Kidney epithelial cell (primary cell): ENCODE data around the gene JPH2. TPM values are rescaled to one million over a fixed set of nuclear protein-coding genes. Genes with fewer than 3 reads are reported as not detected.

Experiments
- DNase-seq: peaks from one replicate; pipeline ENCODE4 v3.0.0-alpha.2; 2010; ENCODE audit warnings: low read depth
- H3K27me3 ChIP-seq: 2 replicates; pipeline ENCODE4 v1.6.0; 2011; ENCODE audit warnings: low read length; ENCODE audit not compliant: control insufficient read depth, insufficient read depth
- H3K36me3 ChIP-seq: 2 replicates; pipeline ENCODE4 v1.5.1; 2011; ENCODE audit warnings: low read length; ENCODE audit not compliant: control insufficient read depth, insufficient read depth
- H3K4me3 ChIP-seq: 2 replicates; pipeline ENCODE4 v1.5.1; 2011; ENCODE audit warnings: low read depth, mild to moderate bottlenecking, control low read depth, low read length
- total RNA-seq: library from RNA; depleted of rRNA; stranded (reverse); fragments of >200 nt; gene quantifications from 2 replicates; pipeline ENCODE4 v1.2.3, GENCODE V29; 2015
- TF ChIP-seq, protein P1 (sequence below): IDR thresholded peaks from 2 replicates; pipeline ENCODE4 v1.5.1; 2011; ENCODE audit warnings: mild to moderate bottlenecking, moderate library complexity, low read length, control low read depth, inconsistent platforms; ENCODE audit not compliant: insufficient read depth, poor library complexity, severe bottlenecking

The JPH2 gene
- total RNA-seq, 1 donor from 2014 or later: 3.0 TPM

DNA sequence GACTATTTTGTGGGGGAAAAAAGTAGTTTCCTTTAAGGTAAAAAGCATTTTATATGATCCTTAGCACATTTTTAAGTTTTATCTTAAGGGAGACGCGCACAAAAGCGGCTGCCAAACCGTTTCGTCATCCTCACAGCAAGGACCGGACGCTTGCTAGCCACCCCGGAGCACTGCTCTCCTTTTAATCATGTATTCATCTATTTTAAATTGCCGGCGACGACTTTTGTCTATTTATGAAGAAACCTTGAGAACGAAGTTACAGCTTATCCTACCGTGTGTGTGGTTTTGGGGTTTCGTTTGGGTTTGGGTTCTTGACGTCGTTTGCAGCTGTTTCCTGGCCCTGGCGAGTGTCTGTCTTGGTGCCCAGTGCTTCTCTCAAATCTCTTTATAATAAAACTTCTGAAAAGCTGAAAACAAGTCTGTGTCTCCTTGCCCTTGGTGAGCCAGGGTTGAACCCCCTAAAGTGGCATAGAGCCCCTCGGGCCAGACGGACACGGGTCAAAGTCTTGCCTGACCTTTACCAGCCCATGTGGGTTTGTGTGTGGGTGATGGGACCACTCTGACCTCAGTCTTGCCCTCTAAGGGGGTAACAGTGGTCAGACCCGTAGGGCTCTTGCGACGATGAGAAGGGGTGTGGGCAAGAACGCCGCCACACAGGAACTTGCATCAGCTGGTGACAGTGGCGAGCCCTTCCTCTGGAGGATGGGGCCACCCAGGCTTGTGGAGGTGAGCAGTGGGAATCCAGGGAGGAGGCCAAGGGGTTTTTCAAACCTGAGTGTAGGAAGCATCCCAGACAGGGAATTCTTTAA lies 117.6 kb downstream of the JPH2 start:
- Histone ChIP-seq H3K27me3 (peaks cover 6% of the 10 kb centered on the region), H3K36me3 (no peaks in the 10 kb centered on the region), H3K4me3 (no peak overlapping the region)
- TF ChIP-seq, protein P1, sequence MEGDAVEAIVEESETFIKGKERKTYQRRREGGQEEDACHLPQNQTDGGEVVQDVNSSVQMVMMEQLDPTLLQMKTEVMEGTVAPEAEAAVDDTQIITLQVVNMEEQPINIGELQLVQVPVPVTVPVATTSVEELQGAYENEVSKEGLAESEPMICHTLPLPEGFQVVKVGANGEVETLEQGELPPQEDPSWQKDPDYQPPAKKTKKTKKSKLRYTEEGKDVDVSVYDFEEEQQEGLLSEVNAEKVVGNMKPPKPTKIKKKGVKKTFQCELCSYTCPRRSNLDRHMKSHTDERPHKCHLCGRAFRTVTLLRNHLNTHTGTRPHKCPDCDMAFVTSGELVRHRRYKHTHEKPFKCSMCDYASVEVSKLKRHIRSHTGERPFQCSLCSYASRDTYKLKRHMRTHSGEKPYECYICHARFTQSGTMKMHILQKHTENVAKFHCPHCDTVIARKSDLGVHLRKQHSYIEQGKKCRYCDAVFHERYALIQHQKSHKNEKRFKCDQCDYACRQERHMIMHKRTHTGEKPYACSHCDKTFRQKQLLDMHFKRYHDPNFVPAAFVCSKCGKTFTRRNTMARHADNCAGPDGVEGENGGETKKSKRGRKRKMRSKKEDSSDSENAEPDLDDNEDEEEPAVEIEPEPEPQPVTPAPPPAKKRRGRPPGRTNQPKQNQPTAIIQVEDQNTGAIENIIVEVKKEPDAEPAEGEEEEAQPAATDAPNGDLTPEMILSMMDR: no peak
- DNase-seq: no peak

DNA sequence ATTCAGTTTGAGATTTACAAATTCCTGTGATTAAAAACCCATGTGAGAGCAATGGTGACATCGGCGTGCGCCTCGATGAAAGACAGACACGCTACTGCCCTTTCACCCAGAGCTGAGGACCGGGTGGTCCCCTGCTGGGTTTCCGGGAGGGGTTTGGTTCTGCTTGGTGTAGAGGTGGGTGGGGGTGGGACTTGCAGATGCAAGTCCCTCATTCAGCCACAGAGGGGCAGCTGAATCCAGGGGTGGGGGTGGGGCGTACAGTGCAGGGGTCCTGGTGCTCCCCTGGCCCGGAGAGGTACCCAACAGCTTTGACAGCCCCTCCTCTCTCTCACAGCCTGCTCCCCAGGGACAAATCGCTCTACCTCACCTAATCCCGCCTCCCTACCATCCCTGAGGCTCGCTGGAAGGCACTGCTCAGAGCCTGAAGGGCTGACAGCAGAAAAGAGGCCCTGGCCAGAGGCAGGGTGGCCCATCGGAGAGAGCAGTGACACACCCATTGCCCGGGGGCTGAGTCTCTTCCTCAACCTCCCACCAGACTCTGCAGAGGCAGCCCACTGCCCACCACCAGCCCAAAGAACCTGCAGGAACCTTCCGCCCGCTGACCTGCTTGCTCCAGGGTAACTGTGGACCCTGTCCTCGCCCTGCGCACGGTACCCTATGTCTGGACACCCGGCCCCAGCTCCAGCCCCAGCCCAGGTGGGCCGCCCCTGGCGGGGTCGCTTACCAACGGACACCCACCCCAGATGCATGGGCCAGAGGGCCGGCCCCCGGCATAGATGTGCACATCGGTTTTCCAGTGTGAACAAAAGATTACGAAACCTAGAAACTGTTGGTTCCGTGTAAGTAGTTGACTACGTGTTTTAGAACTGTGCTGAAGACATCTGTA lies 118.4 kb downstream of the JPH2 start:
- H3K27me3 ChIP-seq: peaks cover 6% of the 10 kb centered on the region
- TF ChIP-seq, protein P1: no peak
- DNase-seq: no peak

GRCh38 chr20:44067650-44068081 lies 119.3 kb downstream of the JPH2 start:
- Histone ChIP-seq H3K4me3 (no peak overlapping the region), H3K36me3 (no peaks in the 10 kb centered on the region), H3K27me3 (peaks cover 4% of the 10 kb centered on the region)
- no peak for DNase-seq
- TF ChIP-seq, protein P1: no peak

More for the DNA sequence above, 118.4 kb downstream of the JPH2 start:
- no peaks in the 10 kb centered on the region for H3K36me3 ChIP-seq
- no peak overlapping the region for H3K4me3 ChIP-seq

DNA sequence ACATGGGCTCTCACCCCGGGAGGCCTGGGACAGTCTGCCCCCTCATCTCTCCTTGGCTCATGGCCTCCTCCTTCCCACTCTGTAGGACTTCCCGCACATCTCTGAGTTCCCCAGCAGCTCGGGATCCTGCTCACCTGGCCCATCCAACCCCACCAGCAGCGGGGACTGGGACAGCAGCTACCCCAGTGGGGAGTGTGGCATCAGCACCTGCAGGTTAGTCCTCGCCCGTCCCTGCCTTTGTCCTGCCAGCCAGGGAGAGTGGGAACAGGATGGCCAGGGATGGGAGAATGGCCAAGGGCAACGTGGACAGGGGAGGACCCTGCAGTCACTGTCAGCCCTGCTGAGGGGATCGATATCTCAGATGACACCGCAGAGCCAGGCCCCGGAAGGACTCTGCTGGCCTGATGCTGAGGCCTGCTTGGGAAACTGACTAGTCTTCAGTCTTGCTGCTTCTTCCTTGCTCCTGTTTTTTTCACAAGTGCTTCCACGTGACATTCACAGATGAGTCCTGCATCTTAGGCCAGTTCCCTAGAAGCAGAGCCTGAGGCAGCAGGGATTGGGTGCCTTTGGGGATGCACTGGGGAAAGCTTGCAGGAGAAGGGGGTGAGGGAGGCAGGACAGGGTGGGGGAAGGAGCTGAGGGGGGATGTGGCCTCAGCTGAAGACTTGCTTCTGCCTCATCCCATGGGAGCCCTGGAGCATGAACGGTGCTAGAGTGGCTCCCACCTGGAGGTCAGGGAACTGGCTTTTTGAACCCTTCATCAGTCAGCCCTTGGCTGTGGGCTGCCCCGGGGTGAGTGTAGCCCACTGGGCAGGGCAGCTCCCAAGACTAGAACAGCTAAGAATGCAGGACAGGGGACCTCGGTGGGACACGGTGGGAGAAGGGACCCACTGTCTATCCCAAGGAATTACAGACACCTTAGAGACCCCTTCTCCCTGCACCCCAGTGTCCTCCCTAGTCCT lies 120.1 kb downstream of the JPH2 start:
- TF ChIP-seq, protein P1: no peak
- Histone ChIP-seq H3K36me3 (no peaks in the 10 kb centered on the region), H3K27me3 (peaks cover 4% of the 10 kb centered on the region), H3K4me3 (no peak overlapping the region)
- no peak for DNase-seq

- no peak for DNase-seq
- Histone ChIP-seq H3K4me3 (no peak overlapping the region), H3K27me3 (peaks cover 2% of the 10 kb centered on the region), H3K36me3 (no peaks in the 10 kb centered on the region)
- TF ChIP-seq, protein P1: no peak
These were observed 121.3 kb downstream of the JPH2 start for GRCh38 chr20:44065401-44066340.
